GM12801 (cell line): ENCODE data around the gene SOX15.

ENCODE experiments used
- TF ChIP-seq, protein P1 (sequence below): IDR thresholded peaks from one replicate; pipeline ENCODE4 v1.5.1; 2011; ENCODE audit warnings: control low read depth; ENCODE audit not compliant: insufficient read length; ENCODE audit errors: extremely low read depth

The SOX15 gene

GRCh38 chr17:7549401-7550055 is 40.4 kb downstream of the SOX15 start:
- TF ChIP-seq, protein P1, sequence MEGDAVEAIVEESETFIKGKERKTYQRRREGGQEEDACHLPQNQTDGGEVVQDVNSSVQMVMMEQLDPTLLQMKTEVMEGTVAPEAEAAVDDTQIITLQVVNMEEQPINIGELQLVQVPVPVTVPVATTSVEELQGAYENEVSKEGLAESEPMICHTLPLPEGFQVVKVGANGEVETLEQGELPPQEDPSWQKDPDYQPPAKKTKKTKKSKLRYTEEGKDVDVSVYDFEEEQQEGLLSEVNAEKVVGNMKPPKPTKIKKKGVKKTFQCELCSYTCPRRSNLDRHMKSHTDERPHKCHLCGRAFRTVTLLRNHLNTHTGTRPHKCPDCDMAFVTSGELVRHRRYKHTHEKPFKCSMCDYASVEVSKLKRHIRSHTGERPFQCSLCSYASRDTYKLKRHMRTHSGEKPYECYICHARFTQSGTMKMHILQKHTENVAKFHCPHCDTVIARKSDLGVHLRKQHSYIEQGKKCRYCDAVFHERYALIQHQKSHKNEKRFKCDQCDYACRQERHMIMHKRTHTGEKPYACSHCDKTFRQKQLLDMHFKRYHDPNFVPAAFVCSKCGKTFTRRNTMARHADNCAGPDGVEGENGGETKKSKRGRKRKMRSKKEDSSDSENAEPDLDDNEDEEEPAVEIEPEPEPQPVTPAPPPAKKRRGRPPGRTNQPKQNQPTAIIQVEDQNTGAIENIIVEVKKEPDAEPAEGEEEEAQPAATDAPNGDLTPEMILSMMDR = no peak

DNA sequence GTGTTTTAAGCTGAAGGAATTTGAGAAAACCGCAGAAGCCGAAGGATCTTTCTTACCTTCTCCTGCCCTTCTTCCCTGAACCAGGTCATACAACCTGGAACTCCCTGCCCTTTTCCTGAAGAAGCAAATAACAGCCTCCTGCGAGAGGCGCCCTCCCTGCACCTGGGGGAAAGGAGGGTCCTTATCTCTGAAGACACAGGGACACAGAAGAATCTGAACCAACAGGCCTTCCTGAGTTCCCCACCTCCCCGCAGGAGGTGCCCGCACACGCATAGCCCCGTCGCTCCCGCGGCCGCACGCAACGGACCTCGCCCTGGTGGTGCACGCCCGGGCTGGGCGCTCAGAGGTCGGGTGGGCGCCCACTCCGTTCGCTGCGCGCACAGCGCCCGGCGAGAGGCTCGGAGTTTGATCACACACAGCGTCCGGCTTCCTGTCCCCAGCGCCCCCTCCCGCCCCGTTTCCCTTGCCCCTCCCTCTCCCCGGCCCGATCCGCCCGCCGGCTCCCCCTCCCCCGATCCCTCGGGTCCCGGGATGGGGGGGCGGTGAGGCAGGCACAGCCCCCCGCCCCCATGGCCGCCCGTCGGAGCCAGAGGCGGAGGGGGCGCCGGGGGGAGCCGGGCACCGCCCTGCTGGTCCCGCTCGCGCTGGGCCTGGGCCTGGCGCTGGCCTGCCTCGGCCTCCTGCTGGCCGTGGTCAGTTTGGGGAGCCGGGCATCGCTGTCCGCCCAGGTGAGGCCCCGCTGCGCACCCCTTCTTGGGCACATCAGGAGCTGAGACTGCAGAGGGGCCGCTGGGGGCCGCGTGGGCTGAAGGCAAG is 41.1 kb downstream of the SOX15 start, which contains the start of gene TNFSF12:
Gene TNFSF12 (plus strand): TSS at position 474 of the 816 bp plus-strand sequence. CDS start 96 bp downstream, at position 570.
- TF ChIP-seq, protein P1 = no peak

GRCh38 chr17:7544911-7545310 is 45.0 kb downstream of the SOX15 start:
- TF ChIP-seq, protein P1 = no peak

DNA sequence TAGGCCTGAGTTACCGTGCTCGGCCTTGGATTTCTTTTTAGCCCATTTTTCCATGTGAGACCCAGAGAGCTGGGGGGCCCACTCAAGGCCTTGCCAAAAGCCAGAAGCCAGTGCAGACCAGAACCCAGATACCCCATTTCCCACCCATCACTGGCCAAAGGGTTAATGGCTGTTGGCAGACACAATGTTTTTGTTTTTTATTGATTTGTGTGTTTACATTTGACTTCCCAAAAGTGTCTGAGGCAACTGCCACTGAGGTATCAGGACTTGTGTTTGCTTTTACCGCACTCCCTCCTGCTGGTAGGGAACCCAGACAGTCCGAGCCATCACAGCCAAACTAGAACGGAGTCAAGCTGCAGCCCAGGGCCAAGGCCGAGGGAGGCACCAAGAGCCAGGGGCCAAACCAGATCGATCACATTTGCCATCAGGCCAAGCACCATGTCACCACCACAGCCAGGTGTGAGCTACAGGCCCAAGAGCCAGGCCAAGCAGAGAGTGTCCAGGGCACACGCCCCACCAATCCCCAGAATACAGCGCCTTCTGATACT is 48.7 kb downstream of the SOX15 start:
- TF ChIP-seq, protein P1 = no peak

- TF ChIP-seq, protein P1 = no peak
Measured at GRCh38 chr17:7538891-7539545, 50.9 kb downstream of the SOX15 start.
